ENCODE results near the gene TSHZ3. TPM values are rescaled to one million over a fixed set of nuclear protein-coding genes. Genes with fewer than 3 reads are reported as not detected.

Gene TSHZ3
- total RNA-seq, 1 donor: 10.8 TPM

DNA sequence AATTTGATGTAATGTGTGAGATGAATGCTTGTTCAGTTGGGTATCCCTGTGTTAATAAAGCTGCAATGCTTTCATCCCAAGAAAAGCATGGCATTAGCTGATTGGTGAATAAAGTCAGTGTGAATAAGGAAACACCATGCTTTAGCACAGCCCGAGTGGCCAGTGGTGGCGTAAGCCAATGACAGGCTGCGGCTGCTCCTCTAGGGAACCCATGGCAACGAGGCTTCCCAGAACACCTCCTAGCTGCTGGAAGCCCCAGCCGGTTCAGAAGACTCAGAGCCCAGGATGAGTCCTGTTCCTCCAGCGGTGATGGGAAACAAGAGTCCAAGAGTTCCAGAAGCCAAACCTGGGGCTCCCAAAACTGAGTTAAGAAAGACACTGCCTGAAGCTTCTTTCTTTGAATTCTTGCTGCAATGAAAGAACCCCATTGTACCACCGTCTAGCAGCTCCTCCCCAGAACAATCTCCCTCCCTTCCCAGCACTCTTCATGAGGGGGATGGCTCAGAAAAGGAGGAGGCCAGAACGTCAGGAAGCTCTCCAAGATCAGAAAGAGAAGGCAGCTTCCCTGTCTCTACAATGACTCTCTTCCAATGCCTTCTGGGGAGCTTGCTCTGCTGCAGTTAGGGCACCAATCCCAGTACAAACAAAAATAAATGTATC is 58.2 kb downstream of the TSHZ3 start:
- no peak overlapping the region for H3K4me3 ChIP-seq (ENCODE audit: low read depth, low read length)
- no peak for DNase-seq (ENCODE audit: low read depth)
- TF ChIP-seq, protein P1, sequence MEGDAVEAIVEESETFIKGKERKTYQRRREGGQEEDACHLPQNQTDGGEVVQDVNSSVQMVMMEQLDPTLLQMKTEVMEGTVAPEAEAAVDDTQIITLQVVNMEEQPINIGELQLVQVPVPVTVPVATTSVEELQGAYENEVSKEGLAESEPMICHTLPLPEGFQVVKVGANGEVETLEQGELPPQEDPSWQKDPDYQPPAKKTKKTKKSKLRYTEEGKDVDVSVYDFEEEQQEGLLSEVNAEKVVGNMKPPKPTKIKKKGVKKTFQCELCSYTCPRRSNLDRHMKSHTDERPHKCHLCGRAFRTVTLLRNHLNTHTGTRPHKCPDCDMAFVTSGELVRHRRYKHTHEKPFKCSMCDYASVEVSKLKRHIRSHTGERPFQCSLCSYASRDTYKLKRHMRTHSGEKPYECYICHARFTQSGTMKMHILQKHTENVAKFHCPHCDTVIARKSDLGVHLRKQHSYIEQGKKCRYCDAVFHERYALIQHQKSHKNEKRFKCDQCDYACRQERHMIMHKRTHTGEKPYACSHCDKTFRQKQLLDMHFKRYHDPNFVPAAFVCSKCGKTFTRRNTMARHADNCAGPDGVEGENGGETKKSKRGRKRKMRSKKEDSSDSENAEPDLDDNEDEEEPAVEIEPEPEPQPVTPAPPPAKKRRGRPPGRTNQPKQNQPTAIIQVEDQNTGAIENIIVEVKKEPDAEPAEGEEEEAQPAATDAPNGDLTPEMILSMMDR (IDR thresholded peaks at IDR 0.05; ENCODE audit: insufficient read depth, low read depth, low read length): no peak

DNA sequence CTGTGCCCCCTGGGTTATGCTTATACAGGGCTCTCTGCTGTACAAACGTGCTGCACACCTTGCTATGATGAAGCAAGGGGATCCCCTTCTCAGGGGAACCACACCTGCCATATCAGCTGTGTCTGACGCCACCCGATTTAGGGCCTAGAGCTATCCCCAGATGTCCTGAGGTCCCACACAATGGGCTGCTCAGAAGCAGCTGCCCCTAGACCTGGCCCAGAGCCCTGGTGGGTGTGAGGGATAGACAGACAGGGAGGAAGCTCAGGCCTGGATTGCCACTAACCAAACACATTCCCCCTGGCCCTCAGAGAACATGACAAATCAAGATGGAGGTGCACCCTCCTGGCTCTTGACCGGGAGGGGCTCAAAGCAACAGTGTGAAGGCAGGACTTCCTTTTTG is 59.3 kb downstream of the TSHZ3 start:
- no peak overlapping the region for H3K4me3 ChIP-seq (ENCODE audit: low read depth, low read length)
- DNase-seq (ENCODE audit: low read depth): no peak
- TF ChIP-seq, protein P1 (IDR thresholded peaks at IDR 0.05; ENCODE audit: insufficient read depth, low read depth, low read length): no peak

DNA sequence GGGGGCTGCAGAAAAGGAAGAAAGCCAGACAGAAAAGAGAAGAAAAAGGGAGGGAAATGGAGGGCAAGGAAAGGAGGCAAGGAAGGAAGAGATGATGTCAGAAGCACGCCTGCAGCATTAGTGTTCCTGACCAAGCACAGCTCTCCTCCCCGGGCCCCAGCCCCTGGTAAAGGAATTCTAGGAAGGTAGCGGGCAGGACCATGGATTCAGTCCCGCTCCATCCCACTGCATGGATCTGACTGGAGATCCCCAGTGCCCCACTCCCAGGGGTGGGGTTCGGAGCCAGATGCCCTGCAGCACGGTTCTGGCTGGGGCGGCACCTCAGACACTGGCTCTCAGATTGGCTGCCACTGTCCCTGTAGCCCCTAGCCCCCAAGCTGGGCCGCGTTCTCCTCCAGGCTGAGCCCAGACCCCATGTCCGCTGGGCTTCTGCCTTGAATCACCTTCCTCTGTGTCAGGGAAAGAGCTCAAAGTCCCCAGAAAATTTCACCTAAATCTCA is 59.8 kb downstream of the TSHZ3 start:
- TF ChIP-seq, protein P1 (IDR thresholded peaks at IDR 0.05; ENCODE audit: insufficient read depth, low read depth, low read length): no peak
- H3K4me3 ChIP-seq (ENCODE audit: low read depth, low read length): no peak overlapping the region
- no peak for DNase-seq (ENCODE audit: low read depth)

DNA sequence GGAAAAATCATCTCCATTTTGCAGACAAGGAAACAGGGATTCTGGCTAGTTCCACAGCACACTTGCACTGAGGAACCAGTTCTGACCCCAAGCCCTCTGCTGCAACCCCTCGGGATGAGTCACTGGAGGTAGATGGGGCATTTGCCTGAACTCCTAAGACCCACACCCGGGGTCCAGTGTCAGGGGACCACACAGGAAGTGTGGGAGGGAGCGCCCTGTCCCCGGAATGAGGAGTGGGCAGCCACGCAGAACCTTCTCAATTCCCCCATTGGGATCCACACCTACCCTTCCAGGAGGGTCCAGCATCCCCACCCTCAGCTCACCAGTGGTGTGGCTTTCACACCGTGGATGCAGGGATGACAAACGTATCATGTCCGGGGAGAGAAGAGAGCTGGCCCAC is 62.7 kb downstream of the TSHZ3 start:
- TF ChIP-seq, protein P1 (IDR thresholded peaks at IDR 0.05; ENCODE audit: insufficient read depth, low read depth, low read length): no peak
- DNase-seq (ENCODE audit: low read depth): no peak
- H3K4me3 ChIP-seq (ENCODE audit: low read depth, low read length): no peak overlapping the region

DNA sequence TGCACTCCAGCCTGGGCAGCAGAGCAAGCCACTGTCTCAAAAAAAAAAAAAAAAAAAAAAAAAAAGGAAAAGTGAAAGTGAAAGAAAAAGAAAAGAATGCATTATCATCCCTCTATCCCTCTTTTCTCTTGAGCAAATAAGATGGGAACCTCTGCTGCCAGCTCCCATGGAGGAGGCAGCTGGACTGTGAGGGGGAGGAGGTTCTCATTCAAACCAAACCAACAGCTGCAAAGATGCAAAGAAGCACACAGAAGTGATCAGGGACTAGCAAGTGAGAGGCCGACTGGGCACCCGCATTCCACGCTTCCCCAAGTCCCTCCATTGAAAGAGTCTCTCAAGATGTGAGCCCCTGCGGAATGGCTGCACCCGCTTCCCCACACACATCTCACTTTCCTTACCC is 63.5 kb downstream of the TSHZ3 start:
- TF ChIP-seq, protein P1 (IDR thresholded peaks at IDR 0.05; ENCODE audit: insufficient read depth, low read depth, low read length): no peak
- DNase-seq (ENCODE audit: low read depth): peak; percentile 62
- peak overlapping the region; percentile 20 for H3K4me3 ChIP-seq (ENCODE audit: low read depth, low read length)

DNA sequence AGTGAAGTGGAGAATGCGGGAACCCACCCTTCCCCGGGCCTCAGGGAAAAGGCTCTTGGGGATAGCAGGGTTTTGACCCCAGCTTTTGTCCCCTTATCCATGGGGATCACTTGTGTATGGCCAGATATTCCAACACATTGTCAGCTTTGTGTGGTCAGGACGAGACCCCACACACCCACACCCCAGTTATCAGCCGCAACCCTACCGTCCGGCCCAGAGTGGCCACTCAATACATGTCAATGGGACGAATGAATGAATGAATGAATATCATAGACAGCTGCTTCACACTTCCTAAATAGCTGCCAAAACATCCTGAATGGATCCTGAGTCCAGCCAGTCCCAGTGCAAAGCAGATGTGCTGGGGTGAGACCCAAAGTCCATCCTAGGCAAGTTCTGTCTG is 64.6 kb downstream of the TSHZ3 start:
- DNase-seq (ENCODE audit: low read depth): no peak
- no peak overlapping the region for H3K4me3 ChIP-seq (ENCODE audit: low read depth, low read length)
- TF ChIP-seq, protein P1 (IDR thresholded peaks at IDR 0.05; ENCODE audit: insufficient read depth, low read depth, low read length): no peak

DNA sequence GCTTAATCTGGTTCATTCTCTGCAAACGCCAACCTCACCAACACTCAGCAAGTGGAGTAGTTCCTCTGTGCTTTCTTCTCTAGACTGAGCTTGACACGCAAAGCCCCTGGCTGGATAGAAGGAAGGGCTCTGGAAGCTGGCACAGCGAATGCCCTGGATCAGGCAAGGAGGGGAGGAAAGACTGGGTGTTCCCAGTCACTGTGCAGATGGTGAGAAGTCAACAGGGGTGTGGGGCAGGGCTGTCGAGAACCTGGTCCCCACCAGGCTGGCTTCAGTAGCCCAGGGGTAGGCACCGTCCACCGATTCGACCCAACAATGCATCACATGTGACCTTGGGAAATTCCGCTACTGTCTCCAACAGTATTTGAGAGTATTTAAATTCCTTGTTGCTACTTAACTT is 65.5 kb downstream of the TSHZ3 start:
- DNase-seq (ENCODE audit: low read depth): no peak
- H3K4me3 ChIP-seq (ENCODE audit: low read depth, low read length): no peak overlapping the region
- TF ChIP-seq, protein P1 (IDR thresholded peaks at IDR 0.05; ENCODE audit: insufficient read depth, low read depth, low read length): no peak
